ENCODE data around the gene TIAM1.

DNA sequence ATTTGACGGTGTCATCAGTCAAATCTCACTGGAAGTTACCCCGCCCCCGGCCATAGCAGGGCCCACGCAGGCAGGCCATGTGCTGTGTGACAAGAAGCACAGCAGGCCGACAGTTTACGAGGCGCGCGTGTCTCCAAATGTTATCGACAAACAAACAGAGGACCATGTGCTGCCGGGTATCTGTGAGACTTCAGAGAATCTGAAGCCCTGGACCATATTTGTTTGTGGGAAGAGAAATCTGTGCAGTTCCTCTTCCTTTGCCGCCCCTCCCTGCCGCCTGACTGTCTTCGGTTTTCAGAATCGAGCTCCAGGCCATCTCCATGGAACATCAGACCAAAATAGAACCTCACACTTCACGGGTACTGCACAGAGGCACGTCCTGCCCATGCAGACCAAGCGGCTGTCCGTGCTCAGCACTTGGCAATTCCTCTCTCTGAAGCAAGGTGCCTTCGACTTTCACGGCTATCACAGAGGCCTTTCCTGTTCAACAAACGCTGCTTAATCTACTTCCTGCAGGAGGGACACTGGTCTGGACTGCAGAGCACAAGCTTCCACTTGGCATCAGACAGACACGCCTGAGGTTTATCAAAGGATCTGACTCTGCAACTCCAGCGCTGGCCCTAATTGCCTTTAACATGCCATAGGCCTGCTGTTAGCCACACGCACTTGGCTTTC lies 170.0 kb downstream of the TIAM1 start:
- TF ChIP-seq POLR2AphosphoS5 (IDR thresholded peaks at IDR 0.05; ENCODE audit: insufficient read depth in 1 of 2, low read depth in 1 of 2) = peak; percentile 21 to 43
- no peak for TF ChIP-seq POLR2A (IDR thresholded peaks at IDR 0.05)
- TF ChIP-seq, protein P1, sequence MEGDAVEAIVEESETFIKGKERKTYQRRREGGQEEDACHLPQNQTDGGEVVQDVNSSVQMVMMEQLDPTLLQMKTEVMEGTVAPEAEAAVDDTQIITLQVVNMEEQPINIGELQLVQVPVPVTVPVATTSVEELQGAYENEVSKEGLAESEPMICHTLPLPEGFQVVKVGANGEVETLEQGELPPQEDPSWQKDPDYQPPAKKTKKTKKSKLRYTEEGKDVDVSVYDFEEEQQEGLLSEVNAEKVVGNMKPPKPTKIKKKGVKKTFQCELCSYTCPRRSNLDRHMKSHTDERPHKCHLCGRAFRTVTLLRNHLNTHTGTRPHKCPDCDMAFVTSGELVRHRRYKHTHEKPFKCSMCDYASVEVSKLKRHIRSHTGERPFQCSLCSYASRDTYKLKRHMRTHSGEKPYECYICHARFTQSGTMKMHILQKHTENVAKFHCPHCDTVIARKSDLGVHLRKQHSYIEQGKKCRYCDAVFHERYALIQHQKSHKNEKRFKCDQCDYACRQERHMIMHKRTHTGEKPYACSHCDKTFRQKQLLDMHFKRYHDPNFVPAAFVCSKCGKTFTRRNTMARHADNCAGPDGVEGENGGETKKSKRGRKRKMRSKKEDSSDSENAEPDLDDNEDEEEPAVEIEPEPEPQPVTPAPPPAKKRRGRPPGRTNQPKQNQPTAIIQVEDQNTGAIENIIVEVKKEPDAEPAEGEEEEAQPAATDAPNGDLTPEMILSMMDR (IDR thresholded peaks at IDR 0.05) = no peak

Data from vagina (tissue), 2 donors.